ENCODE data around the gene CLTCL1. TPM values are rescaled to one million over a fixed set of nuclear protein-coding genes. Genes with fewer than 3 reads are reported as not detected.
"Not testable (repeated sequence)": the region's sequence is repeated elsewhere in the genome, so short reads cannot be mapped to it uniquely, and the experiment has no call there.

The CLTCL1 gene
- total and polyA plus RNA-seq, 4 donors = 2.0 to 4.8 (median 2.6) TPM

DNA sequence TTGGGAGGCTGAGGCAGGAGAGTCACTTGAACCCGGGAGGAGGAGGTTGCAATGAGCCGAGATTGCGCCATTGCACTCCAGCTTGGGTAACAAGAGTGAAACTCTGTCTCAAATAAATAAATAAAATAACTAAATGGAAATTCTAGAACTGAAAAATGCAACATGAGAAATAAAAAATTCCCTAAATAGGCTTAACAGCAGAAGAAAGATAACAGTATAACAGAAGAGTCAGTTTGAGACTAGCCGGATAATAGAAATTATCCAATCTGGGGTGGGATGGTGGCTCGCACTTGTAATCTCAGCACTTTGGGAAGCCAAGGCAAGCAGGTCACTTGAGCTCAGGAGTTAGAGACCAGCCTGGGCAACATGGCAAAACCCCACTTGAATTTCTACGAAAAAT lies 127.1 kb downstream of the CLTCL1 start:
- WGBS = 96% methylated on average over 6 of the region's 6 CpGs
- peaks cover 0 to 9% (median 0%) of the 10 kb centered on the region in 4 donors for H3K27me3 ChIP-seq (ENCODE audit: control insufficient read depth in 4 of 4, insufficient read depth in 4 of 4, low read length in 3 of 4)

DNA sequence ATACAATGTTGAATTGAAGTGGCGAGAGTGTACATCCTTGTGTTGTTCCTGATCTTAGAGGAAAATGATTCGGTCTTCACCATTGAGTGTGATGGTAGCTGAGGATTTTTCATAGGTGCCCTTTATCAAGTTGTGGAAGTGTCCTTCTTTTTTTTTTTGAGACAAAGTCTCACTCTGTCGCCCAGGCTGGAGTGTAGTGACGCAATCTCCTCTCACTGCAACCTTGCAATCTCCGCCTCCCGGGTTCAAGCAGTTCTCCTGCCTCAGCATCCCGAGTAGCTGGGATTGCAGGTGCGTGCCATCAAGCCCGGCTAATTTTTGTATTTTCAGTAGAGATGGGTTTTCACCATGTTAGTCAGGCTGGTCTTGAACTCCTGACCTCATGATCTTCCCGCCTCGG lies 132.9 kb downstream of the CLTCL1 start:
- H3K4me1 ChIP-seq (ENCODE audit: control insufficient read depth in 4 of 4, insufficient read depth in 4 of 4, low read length in 3 of 4); H3K9ac ChIP-seq (ENCODE audit: low read depth in 1 of 2, low read length in 2 of 2); H3K27me3 ChIP-seq (ENCODE audit: control insufficient read depth in 4 of 4, insufficient read depth in 4 of 4, low read length in 3 of 4); H3K9me3 ChIP-seq (ENCODE audit: control insufficient read depth in 4 of 4, low read length in 3 of 4); H3K4me3 ChIP-seq (ENCODE audit: low read depth in 1 of 3, low read length in 3 of 3); H3K36me3 ChIP-seq (ENCODE audit: control insufficient read depth in 4 of 4, insufficient read depth in 3 of 4, low read depth in 1 of 4, low read length in 3 of 4); H3K27ac ChIP-seq (ENCODE audit: low read depth in 1 of 2, low read length in 2 of 2); DNase-seq (ENCODE audit: low spot score): not testable (repeated sequence)
- WGBS = 75% methylated on average over 11 of the region's 11 CpGs

More for the DNA sequence above, 127.1 kb downstream of the CLTCL1 start:
- TF ChIP-seq HNF4A (conservative IDR thresholded peaks at IDR 0.05) = no peak
- TF ChIP-seq JUND (IDR thresholded peaks at IDR 0.05) = no peak
- TF ChIP-seq RAD21 (IDR thresholded peaks at IDR 0.05) = no peak
- TF ChIP-seq, protein P1, sequence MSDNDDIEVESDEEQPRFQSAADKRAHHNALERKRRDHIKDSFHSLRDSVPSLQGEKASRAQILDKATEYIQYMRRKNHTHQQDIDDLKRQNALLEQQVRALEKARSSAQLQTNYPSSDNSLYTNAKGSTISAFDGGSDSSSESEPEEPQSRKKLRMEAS (IDR thresholded peaks at IDR 0.05) = no peak
- no peak for TF ChIP-seq TAF1 (conservative IDR thresholded peaks at IDR 0.05)
- no peak for TF ChIP-seq HNF4G (IDR thresholded peaks at IDR 0.05)
- no peak for TF ChIP-seq SP1 (IDR thresholded peaks at IDR 0.05)
- Histone ChIP-seq H3K9ac (ENCODE audit: low read depth in 1 of 2, low read length in 2 of 2) (no peak overlapping the region), H3K4me1 (ENCODE audit: control insufficient read depth in 4 of 4, insufficient read depth in 4 of 4, low read length in 3 of 4) (peaks cover 0 to 2% (median under 1%) of the 10 kb centered on the region in 4 donors), H3K4me3 (ENCODE audit: low read depth in 1 of 3, low read length in 3 of 3) (no peak overlapping the region), H3K36me3 (ENCODE audit: control insufficient read depth in 4 of 4, insufficient read depth in 3 of 4, low read depth in 1 of 4, low read length in 3 of 4) (no peaks in the 10 kb centered on the region), H3K27ac (ENCODE audit: low read depth in 1 of 2, low read length in 2 of 2) (no peak overlapping the region), H3K9me3 (ENCODE audit: control insufficient read depth in 4 of 4, low read length in 3 of 4) (no peaks in the 10 kb centered on the region)
- no peak for DNase-seq (ENCODE audit: low spot score)

DNA sequence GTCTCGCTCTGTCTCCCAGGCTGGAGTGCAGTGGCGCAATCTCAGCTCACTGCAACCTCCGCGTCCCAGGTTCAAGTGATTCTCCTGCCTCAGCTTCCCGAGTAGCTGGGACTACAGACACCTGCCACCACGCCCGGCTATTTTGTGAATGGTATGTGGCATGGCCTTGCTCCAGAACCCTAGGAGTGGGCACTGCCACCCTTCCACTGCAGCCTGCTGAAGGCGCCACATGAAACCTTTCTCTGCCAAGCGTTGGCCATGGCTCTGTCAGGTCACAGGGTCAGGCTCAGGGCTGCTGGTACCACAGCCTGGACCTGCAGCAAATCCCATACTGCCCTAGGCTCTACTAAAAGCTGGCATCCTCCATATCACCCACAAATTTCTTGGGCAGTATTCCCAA lies 135.4 kb downstream of the CLTCL1 start:
- DNase-seq (ENCODE audit: low spot score); H3K9ac ChIP-seq (ENCODE audit: low read depth in 1 of 2, low read length in 2 of 2); H3K4me1 ChIP-seq (ENCODE audit: control insufficient read depth in 4 of 4, insufficient read depth in 4 of 4, low read length in 3 of 4); H3K27ac ChIP-seq (ENCODE audit: low read depth in 1 of 2, low read length in 2 of 2); H3K36me3 ChIP-seq (ENCODE audit: control insufficient read depth in 4 of 4, insufficient read depth in 3 of 4, low read depth in 1 of 4, low read length in 3 of 4); H3K27me3 ChIP-seq (ENCODE audit: control insufficient read depth in 4 of 4, insufficient read depth in 4 of 4, low read length in 3 of 4); H3K9me3 ChIP-seq (ENCODE audit: control insufficient read depth in 4 of 4, low read length in 3 of 4); H3K4me3 ChIP-seq (ENCODE audit: low read depth in 1 of 3, low read length in 3 of 3): not testable (repeated sequence)
- WGBS = 87% methylated on average over 9 of the region's 9 CpGs

DNA sequence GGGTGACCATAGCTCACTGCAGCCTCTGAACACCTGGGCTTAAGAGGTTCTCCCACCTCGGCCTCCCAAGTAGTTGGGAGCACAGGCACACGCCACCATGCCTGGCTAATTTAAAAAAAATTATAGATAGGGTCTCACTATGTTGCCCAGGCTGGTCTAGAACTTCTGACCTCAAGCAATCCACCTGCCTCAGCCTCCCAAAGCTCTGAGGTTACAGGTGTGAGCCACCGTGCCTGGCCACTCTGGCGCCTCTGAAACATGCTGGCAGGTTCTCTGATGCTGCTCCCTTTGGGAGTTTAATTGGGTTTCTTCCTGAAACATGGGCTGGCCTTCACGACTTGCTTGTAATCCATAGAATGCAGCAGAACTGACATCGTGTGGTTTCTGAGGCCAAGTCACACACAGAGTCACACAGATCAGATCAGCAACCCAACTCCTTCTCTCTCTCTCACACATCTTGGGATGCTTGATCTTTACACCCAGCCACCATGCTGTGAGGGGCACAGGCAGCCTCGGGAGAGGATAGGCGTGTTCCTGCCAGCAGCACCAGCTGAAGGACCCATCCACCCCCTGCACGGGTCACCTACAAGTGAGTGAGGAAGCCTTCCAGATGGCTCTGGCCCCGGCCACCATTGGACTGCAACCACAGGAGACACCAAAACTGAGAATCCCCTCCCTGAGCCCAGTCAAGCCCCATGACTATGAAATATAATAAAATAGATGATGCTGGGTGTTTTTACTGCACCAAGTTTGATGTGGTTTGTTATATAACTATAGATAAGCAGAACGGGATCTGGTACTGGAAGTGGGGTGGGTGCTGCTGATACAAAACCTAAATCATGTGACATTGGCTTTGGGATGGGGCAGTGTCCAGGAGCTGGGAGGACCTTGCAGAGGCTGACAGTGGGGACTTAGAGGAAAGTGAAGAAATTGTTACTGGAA lies 138.3 kb downstream of the CLTCL1 start:
- Histone ChIP-seq H3K4me1 (ENCODE audit: control insufficient read depth in 4 of 4, insufficient read depth in 4 of 4, low read length in 3 of 4) (peaks cover 4 to 12% (median 4%) of the 10 kb centered on the region in 4 donors), H3K9me3 (ENCODE audit: control insufficient read depth in 4 of 4, low read length in 3 of 4) (no peaks in the 10 kb centered on the region), H3K27me3 (ENCODE audit: control insufficient read depth in 4 of 4, insufficient read depth in 4 of 4, low read length in 3 of 4) (peaks cover 4 to 10% (median 7%) of the 10 kb centered on the region in 4 donors), H3K4me3 (ENCODE audit: low read depth in 1 of 3, low read length in 3 of 3) (no peak overlapping the region), H3K9ac (ENCODE audit: low read depth in 1 of 2, low read length in 2 of 2) (no peak overlapping the region), H3K36me3 (ENCODE audit: control insufficient read depth in 4 of 4, insufficient read depth in 3 of 4, low read depth in 1 of 4, low read length in 3 of 4) (no peaks in the 10 kb centered on the region), H3K27ac (ENCODE audit: low read depth in 1 of 2, low read length in 2 of 2) (no peak overlapping the region)
- 61% methylated on average over 11 of the region's 11 CpGs for WGBS
- DNase-seq (ENCODE audit: low spot score) = no peak
- no peak for TF ChIP-seq SP1 (IDR thresholded peaks at IDR 0.05)
- no peak for TF ChIP-seq HNF4G (IDR thresholded peaks at IDR 0.05)
- no peak for TF ChIP-seq FOXA1 (IDR thresholded peaks at IDR 0.05)
- TF ChIP-seq FOXA2 (IDR thresholded peaks at IDR 0.05) = no peak
- TF ChIP-seq GABPA (IDR thresholded peaks at IDR 0.05 in 1 of 2, conservative IDR thresholded peaks at IDR 0.05 in 1 of 2) = no peak

Measured in liver (tissue), 9 donors.